GM12878 (cell line): ENCODE data around the gene OOEP. TPM values are rescaled to one million over a fixed set of nuclear protein-coding genes. Genes with fewer than 3 reads are reported as not detected.

ENCODE experiments used
- ATAC-seq: fragments of 200-7000 bp; cut with Tn5 transposase; 3 replicates; pipeline ENCODE4 v1.9.1; 2020; ENCODE audit warnings: mild to moderate bottlenecking, moderate library complexity
- BruUV-seq: library from RNA; stranded (reverse); fragments of 400-500 nt; replicated peaks from 2 replicates; lab custom pipeline; 2021; lab: Mats Ljungman, UMichigan
- CTCF ChIA-PET: fragments of 300-600 bp; sonication (Branson Sonifier 250); formaldehyde crosslinking; extraction: SDS; loops from one replicate; lab custom pipeline; 2021; ENCODE audit warnings: inconsistent platforms; lab: Yijun Ruan, JAX
- POLR2A ChIA-PET: fragments of 350-600 bp; formaldehyde crosslinking; extraction: SDS; loops from one replicate; lab custom pipeline; 2021; ENCODE audit warnings: inconsistent platforms; lab: Charles Lee
- RAD21 ChIA-PET: fragments of 300-600 bp; sonication (Branson Sonifier 250); formaldehyde crosslinking; loops from one replicate; lab custom pipeline; 2023; ENCODE audit warnings: antibody characterized with exemption; ENCODE audit not compliant: unreplicated experiment; lab: Charles Lee
- SMC1A ChIA-PET: fragments of 300-600 bp; sonication (Branson Sonifier 250); formaldehyde crosslinking; loops from one replicate; lab custom pipeline; 2023; ENCODE audit not compliant: unreplicated experiment, uncharacterized antibody; lab: Charles Lee
- DNase-seq: peaks from one replicate; pipeline ENCODE4 v3.0.0-alpha.2; 2011; ENCODE audit warnings: low read depth, low spot score
- FAIRE-seq: peaks from 3 replicates; lab custom pipeline; 2011; peaks lifted over from hg19 to GRCh38; lab: Jason Lieb, UNC
- H2AFZ ChIP-seq: 2 replicates; pipeline ENCODE4 v1.6.0; 2011; ENCODE audit warnings: low read depth, low read length, control low read depth; ENCODE audit not compliant: control insufficient read depth
- H3K27ac ChIP-seq: 2 replicates; pipeline ENCODE4 v1.5.1; 2011; ENCODE audit warnings: control low read depth; ENCODE audit not compliant: control insufficient read depth, insufficient read depth
- H3K27me3 ChIP-seq, 2 experiments: replicated peaks in 1 of 2; 2 replicates each; pipeline versions ENCODE4 v1.6.0 to v1.6.1; 2011; ENCODE audit warnings: low read length in 1 of 2; ENCODE audit not compliant: control insufficient read depth in 2 of 2, insufficient read depth in 2 of 2
- H3K36me3 ChIP-seq, 2 experiments: 2 replicates each; pipeline ENCODE4 v1.5.1; 2011; ENCODE audit warnings: low read length in 1 of 2; ENCODE audit not compliant: control insufficient read depth in 2 of 2, insufficient read depth in 2 of 2
- H3K4me1 ChIP-seq: 2 replicates; pipeline ENCODE4 v1.6.1; 2011; ENCODE audit warnings: mild to moderate bottlenecking, low read length, moderate library complexity, mixed read lengths; ENCODE audit not compliant: control insufficient read depth, insufficient read depth
- H3K4me2 ChIP-seq: 2 replicates; pipeline ENCODE4 v1.6.0; 2011; ENCODE audit warnings: control low read depth; ENCODE audit not compliant: control insufficient read depth, insufficient read depth
- H3K4me3 ChIP-seq: fragments of 200-600 bp; sonication (generic); 2 replicates; pipeline ENCODE4 v1.5.1; 2016
- H3K79me2 ChIP-seq: 2 replicates; pipeline ENCODE4 v1.6.0; 2011; ENCODE audit warnings: low read length; ENCODE audit not compliant: control insufficient read depth, insufficient read depth
- H3K9ac ChIP-seq: 2 replicates; pipeline ENCODE4 v1.8.0; 2011; ENCODE audit warnings: low read length, control low read depth, mixed read lengths; ENCODE audit not compliant: control insufficient read depth, insufficient read depth
- H3K9me3 ChIP-seq: replicated peaks from 3 replicates; pipeline ENCODE4 v1.5.1; 2011; ENCODE audit warnings: mild to moderate bottlenecking, low read length; ENCODE audit not compliant: control insufficient read depth, insufficient read depth
- H4K20me1 ChIP-seq: 2 replicates; pipeline ENCODE4 v1.6.0; 2011; ENCODE audit not compliant: control insufficient read depth, insufficient read depth
- GATAD2B ChIP-seq: fragments of 450-650 bp; conservative IDR thresholded peaks from 2 replicates; pipeline ENCODE4 v1.6.1; 2017; ENCODE audit warnings: low read depth, mild to moderate bottlenecking, moderate library complexity
- PAX5 ChIP-seq: IDR thresholded peaks from 2 replicates; pipeline ENCODE4 v1.6.1; 2011; ENCODE audit warnings: low read depth, low read length, borderline replicate concordance
- RAD51 ChIP-seq: fragments of 450-650 bp; IDR thresholded peaks from 2 replicates; pipeline ENCODE4 v1.6.1; 2016; ENCODE audit warnings: moderate library complexity, mild to moderate bottlenecking, inconsistent platforms
- SMAD5 ChIP-seq: IDR thresholded peaks from 2 replicates; pipeline ENCODE4 v1.6.1; 2016; ENCODE audit warnings: antibody characterized with exemption, low read depth
- SMC3 ChIP-seq: IDR thresholded peaks from 2 replicates; pipeline ENCODE4 v1.6.1; 2011; ENCODE audit warnings: low read length, improper control_type of control experiment, borderline replicate concordance
- WGBS: methylation state at CpG from one replicate; pipeline ENCODE4 v1.1.6; 2016; ENCODE audit warnings: low lambda C conversion rate; ENCODE audit not compliant: insufficient replicate concordance, insufficient coverage; ENCODE audit errors: missing lambda C conversion rate; 5-methylcytosine and 5-hydroxymethylcytosine counted together
- in situ Hi-C: fragments of 300-500 bp; cut with MboI; formaldehyde crosslinking; loops from 9 replicates; pipeline ENCODE4 v1.14.3; 2018; ENCODE audit warnings: mixed read lengths
- intact Hi-C: fragments of 100-400 bp; cut with micrococcal nuclease; formaldehyde crosslinking; loops from one replicate; pipeline ENCODE4 v1.14.2; 2022; ENCODE audit not compliant: unreplicated experiment
- polyA plus RNA-seq, 11 experiments: library from polyadenylated mRNA; depleted of rRNA in 4 of 11; unstranded in 6 of 11; stranded (reverse) in 5 of 11; fragments of >200 nt; fragmentation: Nextera tagmentation in 4 of 11; fragmentation: Illumina TruSeq in 1 of 11; extraction: Ambion mirVana in 4 of 11; extraction: Trizol in 1 of 11; gene quantifications; 1 replicate in 1 of 11; 2 replicates in 10 of 11; pipeline versions ENCODE4 v1.2.1 to v1.2.3, GENCODE V29; 2011 to 2016; ENCODE audit warnings: inconsistent platforms in 2 of 11, missing spikeins in 2 of 11, low read depth in 1 of 11
- total RNA-seq, 4 experiments: library from RNA; depleted of rRNA in 3 of 4; stranded (reverse); fragments of >200 nt in 3 of 4; fragmentation: Illumina TruSeq in 1 of 4; extraction: Trizol in 1 of 4; gene quantifications; 2 replicates each; pipeline versions ENCODE4 v1.2.1 to v1.2.3, GENCODE V29; 2013 to 2021
- TF ChIP-seq, protein P1 (sequence below): fragments of 450-650 bp; formaldehyde crosslinking; IDR thresholded peaks from 2 replicates; pipeline ENCODE4 v1.4.0; 2020; ENCODE audit warnings: mild to moderate bottlenecking, moderate library complexity
- TF ChIP-seq, protein P2 (sequence below): fragments of 450-650 bp; IDR thresholded peaks from 2 replicates; pipeline ENCODE4 v1.6.1; 2017; ENCODE audit warnings: mild to moderate bottlenecking, low read depth, inconsistent platforms; ENCODE audit not compliant: poor library complexity, severe bottlenecking
- TF ChIP-seq, protein P3 (sequence below): fragments of 450-650 bp; formaldehyde crosslinking; IDR thresholded peaks from 2 replicates; pipeline ENCODE4 v1.5.0; 2022; ENCODE audit warnings: mild to moderate bottlenecking, missing genetic modification characterization
- TF ChIP-seq, protein P4 (sequence below): fragments of 450-650 bp; IDR thresholded peaks from 2 replicates; pipeline ENCODE4 v1.6.1; 2016; ENCODE audit warnings: mild to moderate bottlenecking
- TF ChIP-seq, protein P5 (sequence below): IDR thresholded peaks from 2 replicates; pipeline ENCODE4 v1.6.1; 2011; ENCODE audit warnings: mild to moderate bottlenecking, low read depth, low read length, moderate library complexity; ENCODE audit not compliant: insufficient replicate concordance

The OOEP gene
- total and polyA plus RNA-seq, 10 of the 15 experiments (the other 5 are each of a cell fraction or from before 2014, with no cell fraction given) = 0.08 TPM; not detected in 9

DNA sequence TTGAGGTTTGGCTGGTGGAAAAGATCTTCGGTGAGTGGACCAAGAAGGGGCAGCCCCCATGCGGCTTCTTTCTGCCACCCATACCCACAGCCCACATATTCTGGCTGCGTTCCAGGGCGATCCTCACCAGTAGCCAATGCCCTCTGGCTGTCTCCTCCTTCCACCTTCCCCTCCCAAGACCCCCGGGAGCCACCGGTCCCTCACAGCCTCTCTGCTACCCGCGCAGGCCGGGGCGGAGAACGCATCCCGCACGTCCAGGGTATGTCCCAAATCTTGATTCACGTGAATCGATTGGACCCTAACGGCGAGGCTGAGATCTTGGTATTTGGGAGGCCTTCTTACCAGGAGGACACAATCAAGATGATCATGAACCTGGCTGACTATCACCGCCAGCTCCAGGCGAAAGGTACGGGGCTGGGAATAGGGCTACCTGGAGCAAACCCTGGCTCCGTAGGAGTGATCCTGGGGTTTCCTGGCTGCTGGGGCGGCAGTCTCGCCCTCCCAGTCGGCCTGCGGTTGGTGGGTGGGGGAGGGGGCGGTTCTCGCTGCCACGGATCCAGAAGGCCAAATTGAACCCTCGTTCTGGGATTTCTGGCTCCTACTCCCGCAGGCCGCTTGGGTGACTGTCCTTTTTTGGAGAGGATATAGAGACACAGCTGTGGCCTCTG lies 6.7 kb downstream of the OOEP start:
- Histone ChIP-seq H3K27me3 (0 out of 4 replicates have a peak, but pooled peaks cover 0 to 3% of the 10 kb centered on the region in 2 experiments), H4K20me1 (no peaks in the 10 kb centered on the region), H3K9ac (no peak overlapping the region), H3K4me2 (no peak overlapping the region), H2AFZ (no peak overlapping the region), H3K79me2 (no peaks in the 10 kb centered on the region), H3K9me3 (no peaks in the 10 kb centered on the region), H3K4me3 (no peak overlapping the region), H3K36me3 (no peaks in the 10 kb centered on the region), H3K27ac (no peak overlapping the region), H3K4me1 (no peaks in the 10 kb centered on the region)
- ChIA-PET RAD21 (no interaction called here), SMC1A (no interaction called here), POLR2A (no interaction called here), CTCF (no interaction called here)
- intact Hi-C loops (no loop called here), in situ Hi-C loops (no loop called here)
- no TSS peak for BruUV-seq
- ATAC-seq = no peak
- 68% methylated on average over 31 of the region's 31 CpGs for WGBS
- DNase-seq = no peak
- FAIRE-seq = no peak
- TF ChIP-seq, protein P1, sequence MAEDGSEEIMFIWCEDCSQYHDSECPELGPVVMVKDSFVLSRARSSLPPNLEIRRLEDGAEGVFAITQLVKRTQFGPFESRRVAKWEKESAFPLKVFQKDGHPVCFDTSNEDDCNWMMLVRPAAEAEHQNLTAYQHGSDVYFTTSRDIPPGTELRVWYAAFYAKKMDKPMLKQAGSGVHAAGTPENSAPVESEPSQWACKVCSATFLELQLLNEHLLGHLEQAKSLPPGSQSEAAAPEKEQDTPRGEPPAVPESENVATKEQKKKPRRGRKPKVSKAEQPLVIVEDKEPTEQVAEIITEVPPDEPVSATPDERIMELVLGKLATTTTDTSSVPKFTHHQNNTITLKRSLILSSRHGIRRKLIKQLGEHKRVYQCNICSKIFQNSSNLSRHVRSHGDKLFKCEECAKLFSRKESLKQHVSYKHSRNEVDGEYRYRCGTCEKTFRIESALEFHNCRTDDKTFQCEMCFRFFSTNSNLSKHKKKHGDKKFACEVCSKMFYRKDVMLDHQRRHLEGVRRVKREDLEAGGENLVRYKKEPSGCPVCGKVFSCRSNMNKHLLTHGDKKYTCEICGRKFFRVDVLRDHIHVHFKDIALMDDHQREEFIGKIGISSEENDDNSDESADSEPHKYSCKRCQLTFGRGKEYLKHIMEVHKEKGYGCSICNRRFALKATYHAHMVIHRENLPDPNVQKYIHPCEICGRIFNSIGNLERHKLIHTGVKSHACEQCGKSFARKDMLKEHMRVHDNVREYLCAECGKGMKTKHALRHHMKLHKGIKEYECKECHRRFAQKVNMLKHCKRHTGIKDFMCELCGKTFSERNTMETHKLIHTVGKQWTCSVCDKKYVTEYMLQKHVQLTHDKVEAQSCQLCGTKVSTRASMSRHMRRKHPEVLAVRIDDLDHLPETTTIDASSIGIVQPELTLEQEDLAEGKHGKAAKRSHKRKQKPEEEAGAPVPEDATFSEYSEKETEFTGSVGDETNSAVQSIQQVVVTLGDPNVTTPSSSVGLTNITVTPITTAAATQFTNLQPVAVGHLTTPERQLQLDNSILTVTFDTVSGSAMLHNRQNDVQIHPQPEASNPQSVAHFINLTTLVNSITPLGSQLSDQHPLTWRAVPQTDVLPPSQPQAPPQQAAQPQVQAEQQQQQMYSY = no peak
- TF ChIP-seq, protein P2, sequence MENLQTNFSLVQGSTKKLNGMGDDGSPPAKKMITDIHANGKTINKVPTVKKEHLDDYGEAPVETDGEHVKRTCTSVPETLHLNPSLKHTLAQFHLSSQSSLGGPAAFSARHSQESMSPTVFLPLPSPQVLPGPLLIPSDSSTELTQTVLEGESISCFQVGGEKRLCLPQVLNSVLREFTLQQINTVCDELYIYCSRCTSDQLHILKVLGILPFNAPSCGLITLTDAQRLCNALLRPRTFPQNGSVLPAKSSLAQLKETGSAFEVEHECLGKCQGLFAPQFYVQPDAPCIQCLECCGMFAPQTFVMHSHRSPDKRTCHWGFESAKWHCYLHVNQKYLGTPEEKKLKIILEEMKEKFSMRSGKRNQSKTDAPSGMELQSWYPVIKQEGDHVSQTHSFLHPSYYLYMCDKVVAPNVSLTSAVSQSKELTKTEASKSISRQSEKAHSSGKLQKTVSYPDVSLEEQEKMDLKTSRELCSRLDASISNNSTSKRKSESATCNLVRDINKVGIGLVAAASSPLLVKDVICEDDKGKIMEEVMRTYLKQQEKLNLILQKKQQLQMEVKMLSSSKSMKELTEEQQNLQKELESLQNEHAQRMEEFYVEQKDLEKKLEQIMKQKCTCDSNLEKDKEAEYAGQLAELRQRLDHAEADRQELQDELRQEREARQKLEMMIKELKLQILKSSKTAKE = no peak
- no peak for TF ChIP-seq RAD51
- TF ChIP-seq, protein P3, sequence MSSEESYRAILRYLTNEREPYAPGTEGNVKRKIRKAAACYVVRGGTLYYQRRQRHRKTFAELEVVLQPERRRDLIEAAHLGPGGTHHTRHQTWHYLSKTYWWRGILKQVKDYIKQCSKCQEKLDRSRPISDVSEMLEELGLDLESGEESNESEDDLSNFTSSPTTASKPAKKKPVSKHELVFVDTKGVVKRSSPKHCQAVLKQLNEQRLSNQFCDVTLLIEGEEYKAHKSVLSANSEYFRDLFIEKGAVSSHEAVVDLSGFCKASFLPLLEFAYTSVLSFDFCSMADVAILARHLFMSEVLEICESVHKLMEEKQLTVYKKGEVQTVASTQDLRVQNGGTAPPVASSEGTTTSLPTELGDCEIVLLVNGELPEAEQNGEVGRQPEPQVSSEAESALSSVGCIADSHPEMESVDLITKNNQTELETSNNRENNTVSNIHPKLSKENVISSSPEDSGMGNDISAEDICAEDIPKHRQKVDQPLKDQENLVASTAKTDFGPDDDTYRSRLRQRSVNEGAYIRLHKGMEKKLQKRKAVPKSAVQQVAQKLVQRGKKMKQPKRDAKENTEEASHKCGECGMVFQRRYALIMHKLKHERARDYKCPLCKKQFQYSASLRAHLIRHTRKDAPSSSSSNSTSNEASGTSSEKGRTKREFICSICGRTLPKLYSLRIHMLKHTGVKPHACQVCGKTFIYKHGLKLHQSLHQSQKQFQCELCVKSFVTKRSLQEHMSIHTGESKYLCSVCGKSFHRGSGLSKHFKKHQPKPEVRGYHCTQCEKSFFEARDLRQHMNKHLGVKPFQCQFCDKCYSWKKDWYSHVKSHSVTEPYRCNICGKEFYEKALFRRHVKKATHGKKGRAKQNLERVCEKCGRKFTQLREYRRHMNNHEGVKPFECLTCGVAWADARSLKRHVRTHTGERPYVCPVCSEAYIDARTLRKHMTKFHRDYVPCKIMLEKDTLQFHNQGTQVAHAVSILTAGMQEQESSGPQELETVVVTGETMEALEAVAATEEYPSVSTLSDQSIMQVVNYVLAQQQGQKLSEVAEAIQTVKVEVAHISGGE (CRISPR knock-in tag) = no peak
- no peak for TF ChIP-seq GATAD2B
- TF ChIP-seq, protein P4, sequence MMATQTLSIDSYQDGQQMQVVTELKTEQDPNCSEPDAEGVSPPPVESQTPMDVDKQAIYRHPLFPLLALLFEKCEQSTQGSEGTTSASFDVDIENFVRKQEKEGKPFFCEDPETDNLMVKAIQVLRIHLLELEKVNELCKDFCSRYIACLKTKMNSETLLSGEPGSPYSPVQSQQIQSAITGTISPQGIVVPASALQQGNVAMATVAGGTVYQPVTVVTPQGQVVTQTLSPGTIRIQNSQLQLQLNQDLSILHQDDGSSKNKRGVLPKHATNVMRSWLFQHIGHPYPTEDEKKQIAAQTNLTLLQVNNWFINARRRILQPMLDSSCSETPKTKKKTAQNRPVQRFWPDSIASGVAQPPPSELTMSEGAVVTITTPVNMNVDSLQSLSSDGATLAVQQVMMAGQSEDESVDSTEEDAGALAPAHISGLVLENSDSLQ = no peak
- no peak for TF ChIP-seq SMC3
- TF ChIP-seq SMAD5 = no peak
- TF ChIP-seq, protein P5, sequence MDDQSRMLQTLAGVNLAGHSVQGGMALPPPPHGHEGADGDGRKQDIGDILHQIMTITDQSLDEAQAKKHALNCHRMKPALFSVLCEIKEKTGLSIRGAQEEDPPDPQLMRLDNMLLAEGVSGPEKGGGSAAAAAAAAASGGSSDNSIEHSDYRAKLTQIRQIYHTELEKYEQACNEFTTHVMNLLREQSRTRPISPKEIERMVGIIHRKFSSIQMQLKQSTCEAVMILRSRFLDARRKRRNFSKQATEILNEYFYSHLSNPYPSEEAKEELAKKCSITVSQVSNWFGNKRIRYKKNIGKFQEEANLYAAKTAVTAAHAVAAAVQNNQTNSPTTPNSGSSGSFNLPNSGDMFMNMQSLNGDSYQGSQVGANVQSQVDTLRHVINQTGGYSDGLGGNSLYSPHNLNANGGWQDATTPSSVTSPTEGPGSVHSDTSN = no peak
- no peak for TF ChIP-seq PAX5
